Left cardiac atrium (tissue), 4 donors: ENCODE results near the gene HENMT1. TPM values are rescaled to one million over a fixed set of nuclear protein-coding genes. Genes with fewer than 3 reads are reported as not detected.
"Not testable (repeated sequence)": the region's sequence is repeated elsewhere in the genome, so short reads cannot be mapped to it uniquely, and the experiment has no call there.

ENCODE experiments used
- ATAC-seq, 2 donors: fragments of 200-7000 bp; cut with Tn5 transposase; one replicate each; pipeline ENCODE4 v1.9.1; 2020; ENCODE audit warnings: mild to moderate bottlenecking in 2 of 2, moderate library complexity in 2 of 2
- DNase-seq: peaks from one replicate; pipeline ENCODE4 v3.0.0-alpha.2; 2020
- intact Hi-C, 2 donors: fragments of 100-400 bp; cut with DNase I; formaldehyde crosslinking; loops; one replicate each; pipeline versions ENCODE4 v1.14.1 to v1.15.1; 2022 to 2023
- long read RNA-seq: library from polyadenylated mRNA; unstranded; transcript quantifications from one replicate; pipeline ENCODE4 v2.0.0, GENCODE V29; 2021
- total RNA-seq, 2 donors: library from RNA; stranded (reverse); fragmentation: NEBNext Ultra II Directional; extraction: Animal tissue kit (Norgen Biotek cat#: 25700); gene quantifications; one replicate each; pipeline ENCODE4 v1.2.1, GENCODE V29; 2021
- donor health status: DM: no; HTN: yes; CAD: no.
- donor health status: DM: no; HTN: yes; CAD: no; lungs with severe emphysema.
- donor health status: DM: yes; HTN: yes; CAD: no.
- donor health status: Dilated cardiomyopathy.

The HENMT1 gene
- total RNA-seq: 1 to 10 TPM; 2.0 to 3.3 TPM
- long read RNA-seq, partial matches to known transcripts: 0 of 3 reads
- long read RNA-seq, other reads (novel, unspliced or antisense): 0 of 3 reads

DNA sequence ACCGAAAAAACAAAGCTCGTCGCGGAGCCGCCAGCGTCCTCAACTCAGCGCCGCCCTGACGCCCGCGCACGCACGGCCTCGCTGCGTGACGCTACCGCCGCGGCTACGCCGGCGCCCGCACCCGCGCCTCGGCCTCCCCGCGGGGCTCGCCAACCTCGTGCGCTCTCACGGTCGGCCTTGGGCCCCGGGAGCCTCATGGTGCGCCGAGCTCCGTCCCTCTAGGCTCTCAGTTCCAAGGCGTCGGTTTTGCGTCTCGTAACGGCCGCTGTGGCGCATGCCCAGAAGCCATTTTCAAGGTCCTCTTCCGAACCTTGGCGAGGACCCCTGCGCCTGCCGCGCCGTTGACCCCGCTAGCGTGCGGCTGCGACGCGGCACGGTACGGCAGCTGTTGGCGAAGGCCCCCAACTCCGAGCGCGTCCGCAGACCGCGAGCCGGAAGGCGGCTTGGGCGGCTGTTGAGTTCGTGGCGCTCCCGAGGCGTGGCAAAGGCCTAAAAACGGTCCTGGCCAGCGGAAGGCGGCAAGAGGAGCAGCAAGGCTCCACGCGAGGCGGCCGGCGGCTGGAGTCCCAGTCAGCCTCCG, at the start of gene HENMT1:
Gene HENMT1, minus strand, starts transcription at position 64 of the 580 bp plus-strand sequence. CDS start 1,209 bp downstream, outside the sequence.
- DNase-seq: peak; percentile 78
- intact Hi-C loops: no loop called here
- peak; percentile 85 to 93 for ATAC-seq

DNA sequence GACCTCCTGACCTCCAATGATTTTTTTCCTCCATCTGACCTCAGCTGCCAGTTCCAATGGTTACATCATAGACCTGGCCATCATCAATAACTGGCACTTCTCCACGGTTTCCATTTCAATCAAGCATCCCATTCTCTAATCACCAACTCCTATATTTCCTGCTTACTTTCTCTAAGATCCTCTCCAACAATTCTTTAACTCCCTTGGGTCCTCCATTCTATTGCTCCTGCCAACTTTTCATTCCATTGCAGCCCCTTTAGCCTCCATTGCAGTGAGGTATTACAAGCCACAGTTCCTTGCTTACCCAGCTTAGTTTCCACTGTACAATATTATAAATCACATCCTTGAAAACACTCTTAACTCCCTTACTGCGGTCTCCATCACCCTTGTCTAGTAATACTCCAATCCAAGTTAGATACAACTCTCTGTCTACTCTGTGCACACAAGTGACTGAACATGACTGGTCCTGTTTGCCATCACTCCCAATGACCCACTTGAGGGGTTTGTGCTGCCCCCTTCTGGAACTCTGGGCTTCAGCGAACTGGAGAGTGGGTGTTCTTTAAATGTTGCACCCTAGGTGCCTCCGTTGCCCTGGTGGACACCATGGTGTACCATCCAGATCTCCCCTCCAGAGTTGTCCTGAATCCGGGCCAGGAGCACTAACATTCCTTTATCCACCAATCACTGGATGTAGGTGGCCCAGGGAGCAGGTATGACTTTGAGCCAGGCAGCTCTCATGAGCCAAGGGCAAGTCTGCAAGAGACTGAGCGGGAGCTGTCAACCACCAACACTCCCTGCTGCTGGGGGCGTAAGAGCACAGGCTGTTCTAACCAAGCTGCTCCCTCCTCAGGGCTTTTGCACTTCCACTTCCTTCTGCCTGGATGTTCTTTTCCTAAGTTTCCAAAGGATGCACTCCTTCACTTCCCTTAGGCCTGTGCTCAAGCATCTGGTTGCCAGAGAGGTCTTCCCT, 48.1 kb upstream of the HENMT1 start:
- intact Hi-C loops: no loop called here
- DNase-seq (no peak), ATAC-seq (peak in 1 of 2 donors; percentile 19)

DNA sequence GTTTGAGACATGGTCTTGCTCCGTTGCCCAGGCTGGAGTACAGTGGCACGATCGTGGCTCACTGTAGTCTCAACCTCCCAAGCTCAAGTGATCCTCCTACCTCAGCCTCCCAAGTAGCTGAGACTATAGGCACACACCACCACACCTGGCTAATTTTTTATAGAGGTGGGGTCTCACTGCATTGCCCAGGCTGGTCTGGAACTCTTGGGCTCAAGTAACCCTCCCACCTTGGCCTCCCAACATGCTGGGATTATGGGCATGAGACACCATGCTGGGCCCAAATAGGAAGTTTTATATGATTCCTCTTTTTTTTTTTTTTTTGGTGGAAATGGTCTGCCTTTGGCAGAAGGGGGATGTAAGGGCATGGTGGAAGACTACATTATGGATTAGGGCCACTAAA, 45.8 kb upstream of the HENMT1 start:
- DNase-seq (no peak), ATAC-seq (no peak)
- intact Hi-C loops: no loop called here

DNA sequence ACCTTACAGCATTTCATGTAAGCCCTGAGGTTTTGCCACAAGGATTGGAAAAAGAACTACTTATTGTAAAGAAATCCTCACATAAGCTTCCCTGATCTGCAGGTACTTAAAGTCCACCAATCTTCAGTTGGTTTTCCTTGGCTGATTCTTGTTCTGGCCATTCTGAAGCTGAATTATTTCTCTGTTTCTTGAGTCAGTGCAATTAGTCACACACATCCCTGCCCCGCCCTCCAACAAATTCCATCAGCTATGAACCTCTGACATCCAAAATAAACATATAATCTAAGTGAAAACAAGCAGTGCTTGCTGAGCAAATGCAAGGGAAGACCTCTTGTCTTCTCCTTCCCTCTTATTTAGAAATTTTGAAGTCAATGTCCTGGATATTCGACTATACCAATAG, 43.6 kb upstream of the HENMT1 start:
- ATAC-seq: peak in 1 of 2 donors; percentile 85
- intact Hi-C loops: no loop called here
- peak; percentile 58 for DNase-seq

DNA sequence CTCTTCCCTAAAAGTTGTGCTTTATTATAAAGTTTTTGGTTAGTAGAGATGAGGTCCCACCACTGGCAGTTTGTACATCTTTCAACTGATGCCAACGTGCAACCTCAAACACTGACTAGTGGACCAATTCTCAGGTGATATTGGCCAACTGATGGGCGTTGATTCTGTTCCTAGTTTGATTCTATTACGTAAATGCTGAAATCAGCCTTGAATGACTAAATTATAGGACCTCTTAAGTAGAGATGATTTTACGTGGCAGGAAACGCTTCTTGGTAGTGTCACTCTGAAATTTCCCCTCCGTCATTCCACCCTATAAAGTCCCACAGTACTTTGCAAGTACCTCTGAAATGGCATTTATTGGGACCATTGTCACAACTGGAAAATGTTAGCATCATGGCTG, 43.0 kb upstream of the HENMT1 start:
- ATAC-seq (no peak), DNase-seq (no peak)
- intact Hi-C loops: no loop called here

DNA sequence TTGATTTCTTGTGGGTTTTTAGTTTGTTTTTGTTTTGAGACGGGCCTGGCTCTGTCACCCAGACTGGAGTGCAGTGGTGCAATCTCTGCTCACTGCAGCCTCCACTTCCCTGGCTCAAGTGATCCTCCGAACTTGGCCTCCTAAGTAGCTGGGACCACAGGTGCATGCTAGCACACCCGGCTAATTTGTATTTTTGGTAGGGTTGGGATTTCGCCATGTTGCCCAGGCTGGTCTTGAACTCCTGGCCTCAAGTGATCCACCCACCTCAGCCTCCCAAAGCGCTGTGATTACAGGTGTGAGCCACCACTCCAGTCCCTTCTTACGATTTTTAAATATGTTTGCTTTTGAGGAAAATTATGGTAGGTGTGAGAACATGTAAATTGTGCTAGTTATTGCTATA, 41.2 kb upstream of the HENMT1 start:
- DNase-seq, ATAC-seq, intact Hi-C loops: not testable (repeated sequence)

DNA sequence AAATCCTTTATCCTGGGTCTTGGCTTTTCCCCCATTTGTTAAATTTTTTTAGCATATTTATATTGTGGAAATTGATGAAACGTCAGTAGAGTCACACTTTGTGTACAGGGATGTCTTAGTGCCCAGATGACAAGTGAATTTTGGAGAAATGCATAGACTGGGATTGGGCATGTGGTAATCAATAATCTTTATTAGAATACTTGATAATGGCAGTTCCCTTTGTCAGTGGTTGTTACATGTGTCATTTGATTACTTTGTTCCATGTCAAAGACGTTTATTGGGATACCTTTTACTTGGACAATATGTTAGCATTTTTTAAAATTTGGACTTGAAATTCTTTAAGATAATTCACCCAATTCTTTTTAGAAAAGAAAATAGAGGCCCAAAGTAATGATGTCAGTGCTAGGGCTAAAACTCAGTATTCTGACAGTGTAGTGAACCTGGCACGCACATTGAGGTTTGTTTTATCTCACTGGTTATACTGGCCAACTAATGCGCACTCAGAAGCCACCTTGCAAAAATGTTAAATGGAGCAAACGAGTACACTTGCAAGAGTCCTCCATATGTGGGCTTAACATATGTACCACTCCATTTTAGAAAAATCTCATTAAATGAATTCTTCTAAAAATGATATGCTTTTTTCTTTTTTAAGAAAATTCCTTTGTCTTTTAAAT, 40.4 kb upstream of the HENMT1 start:
- no peak for ATAC-seq
- intact Hi-C loops: no loop called here
- no peak for DNase-seq

DNA sequence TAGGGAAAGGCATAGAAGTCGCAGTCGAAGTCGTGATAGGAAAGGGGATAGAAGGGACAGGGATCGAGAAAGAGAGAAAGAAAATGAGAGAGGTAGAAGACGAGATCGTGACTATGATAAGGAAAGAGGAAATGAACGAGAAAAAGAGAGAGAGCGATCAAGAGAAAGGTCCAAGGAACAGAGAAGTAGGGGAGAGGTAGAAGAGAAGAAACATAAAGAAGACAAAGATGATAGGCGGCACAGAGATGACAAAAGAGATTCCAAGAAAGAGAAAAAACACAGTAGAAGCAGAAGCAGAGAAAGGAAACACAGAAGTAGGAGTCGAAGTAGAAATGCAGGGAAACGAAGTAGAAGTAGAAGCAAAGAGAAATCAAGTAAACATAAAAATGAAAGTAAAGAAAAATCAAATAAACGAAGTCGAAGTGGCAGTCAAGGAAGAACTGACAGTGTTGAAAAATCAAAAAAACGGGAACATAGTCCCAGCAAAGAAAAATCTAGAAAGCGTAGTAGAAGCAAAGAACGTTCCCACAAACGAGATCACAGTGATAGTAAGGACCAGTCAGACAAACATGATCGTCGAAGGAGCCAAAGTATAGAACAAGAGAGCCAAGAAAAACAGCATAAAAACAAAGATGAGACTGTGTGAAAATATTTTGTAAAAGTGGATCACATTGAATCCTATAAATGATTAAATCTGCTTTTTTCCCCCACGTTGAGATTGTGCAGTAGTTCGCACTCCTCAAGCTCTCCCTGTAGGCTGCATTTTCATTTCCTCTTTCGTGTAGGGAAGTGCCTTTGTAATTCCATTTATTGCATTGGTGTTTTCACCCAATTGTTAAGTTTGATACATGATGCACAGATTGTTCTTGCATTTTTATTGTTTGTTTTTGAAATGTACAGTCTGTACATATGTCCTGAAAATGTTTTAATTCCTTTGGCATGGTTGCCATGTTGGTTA, 38.8 kb upstream of the HENMT1 start:
- intact Hi-C loops: no loop called here
- no peak for ATAC-seq
- DNase-seq: no peak

DNA sequence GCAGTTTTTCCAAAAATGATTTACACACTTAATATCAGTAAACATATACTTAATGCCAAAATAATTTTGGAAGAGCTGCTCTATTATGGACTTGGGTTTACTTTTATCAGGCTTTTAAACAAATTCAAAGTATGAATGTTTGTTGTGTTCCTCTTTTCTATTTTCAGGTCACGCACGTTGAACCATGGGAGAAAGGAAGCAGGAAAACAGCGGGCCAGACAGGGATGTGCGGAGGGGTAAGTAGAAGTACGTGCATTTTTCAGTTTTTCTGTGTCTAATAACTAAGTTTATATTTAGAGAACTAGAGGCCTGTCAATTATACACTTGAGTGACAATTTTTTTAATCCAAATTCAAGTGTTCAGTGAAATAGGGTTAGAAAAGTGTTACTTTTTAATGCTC, 34.6 kb upstream of the HENMT1 start:
- ATAC-seq: no peak
- no peak for DNase-seq
- intact Hi-C loops: no loop called here

DNA sequence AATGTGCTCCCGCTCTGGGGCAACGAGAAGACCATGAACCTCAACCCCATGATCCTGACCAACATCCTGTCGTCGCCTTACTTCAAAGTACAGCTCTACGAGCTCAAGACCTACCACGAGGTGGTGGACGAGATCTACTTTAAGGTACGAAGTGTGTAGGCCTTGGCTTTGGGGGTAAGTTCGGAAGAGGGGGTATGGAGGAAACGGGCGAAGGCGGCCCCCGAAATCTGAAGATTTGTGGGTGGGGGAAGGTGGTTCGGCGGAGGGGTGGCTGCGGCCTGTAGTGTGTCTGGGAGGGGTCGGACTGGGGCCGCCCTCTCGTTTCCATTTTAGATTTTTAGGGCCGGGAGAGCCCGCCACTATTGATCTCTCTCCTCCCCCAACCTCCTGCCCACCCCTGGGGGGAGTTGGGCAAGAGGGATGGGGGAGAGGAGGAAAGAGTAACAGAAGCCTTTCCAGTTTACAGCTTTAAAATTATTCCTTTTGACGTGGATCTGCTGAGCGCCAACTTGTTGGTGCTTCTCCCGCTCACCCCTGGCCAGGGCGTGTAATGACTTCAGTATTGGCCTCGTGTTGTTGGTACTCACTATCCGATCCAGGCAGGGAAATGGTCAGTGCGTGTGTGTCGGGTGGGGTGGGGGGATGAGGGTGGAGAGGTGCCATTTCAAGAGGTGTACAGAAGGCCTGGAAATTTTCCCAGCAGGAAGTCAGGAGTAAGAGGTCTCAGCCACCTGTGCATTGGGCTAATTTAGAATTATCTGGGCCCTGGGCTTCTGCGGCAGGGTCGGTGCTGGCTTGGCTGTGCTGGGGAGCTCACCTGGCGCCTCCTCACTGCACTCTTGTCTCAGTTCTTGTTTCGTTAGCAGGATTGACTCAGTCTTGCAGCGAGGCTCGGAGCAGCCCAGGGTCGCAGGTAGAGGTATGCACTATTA, 32.1 kb upstream of the HENMT1 start:
- no peak for DNase-seq
- peak; percentile 69 to 77 for ATAC-seq
- intact Hi-C loops: loop anchor here in 1 of 2 donors (5.0 kb wide), 1 partner anchor 54 kb away; the partner anchor contains the start of gene STXBP3

DNA sequence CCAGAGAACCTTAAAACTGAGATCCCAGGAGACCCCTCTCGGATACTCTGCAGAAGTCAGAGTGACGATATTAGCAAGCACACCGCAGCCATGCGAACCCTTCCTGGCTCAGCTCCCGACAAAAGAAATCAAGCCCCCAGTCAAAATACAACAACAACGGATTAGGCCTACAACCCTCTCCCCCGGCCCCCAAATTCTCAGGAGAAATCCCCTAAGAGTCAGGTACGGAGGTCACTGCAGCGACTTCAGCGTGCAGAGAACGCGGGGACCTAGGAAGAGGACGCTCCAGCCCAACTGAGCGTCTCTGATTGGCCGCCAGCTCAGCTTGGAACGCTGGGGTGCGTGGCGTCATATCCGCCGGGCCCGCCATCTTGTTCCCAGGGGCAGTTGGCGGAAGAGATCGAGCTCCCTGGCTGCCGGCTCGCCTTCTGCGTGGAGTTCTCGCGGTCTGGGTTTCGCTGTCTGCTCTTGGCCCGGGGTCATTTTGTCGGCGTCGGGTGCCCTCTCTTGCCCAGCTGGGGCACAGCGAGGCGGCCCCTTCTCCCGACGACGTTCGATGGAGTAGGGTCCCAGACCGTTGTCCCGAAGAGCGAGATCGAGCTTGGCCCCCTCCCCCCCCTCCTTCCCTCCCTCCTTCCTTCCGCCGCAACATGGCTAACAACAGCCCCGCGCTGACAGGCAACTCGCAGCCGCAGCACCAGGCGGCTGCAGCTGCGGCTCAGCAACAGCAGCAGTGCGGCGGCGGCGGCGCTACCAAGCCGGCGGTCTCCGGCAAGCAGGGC, 31.2 kb upstream of the HENMT1 start, which contains the start of gene PRPF38B:
Gene PRPF38B, plus strand, starts transcription at position 369 of the 782 bp plus-strand sequence. Its CDS starts 282 bp downstream, at position 651.
- DNase-seq (peak; percentile 96), ATAC-seq (peak; percentile 99)
- intact Hi-C loops: loop anchor here in 1 of 2 donors (5.0 kb wide), 1 partner anchor 55 kb away; the partner anchor contains the start of gene STXBP3

DNA sequence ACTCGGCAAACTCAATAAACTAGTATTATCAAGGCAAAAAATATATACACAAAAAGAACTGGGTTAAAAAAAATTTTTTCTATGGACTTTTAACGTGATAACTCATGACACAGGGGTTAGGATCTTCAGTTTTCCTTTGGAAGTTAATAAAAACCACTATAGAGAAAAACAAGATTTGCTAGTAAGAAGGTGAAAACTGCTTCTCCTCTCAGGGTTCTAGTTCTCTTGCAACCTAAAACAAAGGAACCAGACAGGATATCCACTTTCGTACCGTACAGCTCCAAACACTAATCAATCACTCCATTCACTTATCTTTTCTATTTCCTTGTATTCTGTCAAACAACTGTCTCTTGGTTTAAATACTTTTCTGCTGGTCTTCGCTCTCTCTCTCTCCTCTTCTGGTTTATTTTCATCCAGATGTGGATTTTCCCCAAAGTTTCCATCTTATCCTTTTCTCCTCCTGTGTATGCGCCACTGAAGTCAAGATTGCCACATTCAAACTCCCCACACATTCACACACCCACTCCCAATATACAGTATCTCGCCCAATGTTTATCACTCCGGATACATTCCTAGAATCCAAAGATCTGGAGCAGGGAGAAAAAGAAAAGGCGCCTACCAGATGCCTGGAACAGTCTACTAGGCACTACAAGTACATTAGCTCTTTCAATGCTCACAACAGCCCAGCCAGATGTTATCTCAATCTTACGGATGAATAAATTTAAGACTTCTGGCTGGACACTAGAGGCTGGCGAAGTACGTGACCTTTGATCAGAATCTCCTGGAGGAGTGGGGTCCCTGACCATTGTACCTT, 30.4 kb upstream of the HENMT1 start:
- intact Hi-C loops: loop anchor here in 1 of 2 donors (5.0 kb wide), 1 partner anchor 56 kb away; the partner anchor contains the start of gene STXBP3
- ATAC-seq: peak in 1 of 2 donors; percentile 2
- DNase-seq: no peak

DNA sequence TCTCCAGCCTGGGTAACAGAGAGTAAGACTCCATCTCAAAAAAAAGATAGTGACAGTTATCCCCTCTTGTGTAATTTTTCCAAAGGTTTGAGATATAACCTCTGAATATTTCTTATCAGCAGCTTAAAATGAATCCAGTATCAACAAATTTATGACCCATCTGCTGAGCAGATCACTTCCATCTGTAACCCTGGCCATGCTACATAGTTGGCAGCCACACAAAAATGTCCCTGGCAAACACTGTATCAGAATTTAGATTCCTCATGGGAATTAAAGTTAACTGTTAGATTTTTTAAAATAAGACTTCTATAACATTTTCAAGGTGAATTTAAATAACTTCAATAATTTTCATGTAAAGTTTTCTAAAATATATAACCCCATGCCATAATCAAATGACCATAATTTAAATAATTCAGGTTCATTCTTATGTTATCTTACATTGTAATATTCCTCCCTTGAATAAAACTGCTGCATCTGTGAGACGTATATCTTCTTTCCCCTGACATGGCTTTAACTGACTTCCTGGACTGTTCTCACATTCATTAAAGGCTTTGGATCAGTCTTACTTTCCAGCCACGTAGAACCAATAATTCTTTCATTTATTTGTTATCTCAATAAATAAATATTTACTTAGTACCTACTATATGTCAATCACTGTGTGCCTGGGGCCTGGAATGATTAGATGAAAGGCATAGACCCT, 25.9 kb upstream of the HENMT1 start:
- DNase-seq (no peak), ATAC-seq (no peak)
- intact Hi-C loops: no loop called here

DNA sequence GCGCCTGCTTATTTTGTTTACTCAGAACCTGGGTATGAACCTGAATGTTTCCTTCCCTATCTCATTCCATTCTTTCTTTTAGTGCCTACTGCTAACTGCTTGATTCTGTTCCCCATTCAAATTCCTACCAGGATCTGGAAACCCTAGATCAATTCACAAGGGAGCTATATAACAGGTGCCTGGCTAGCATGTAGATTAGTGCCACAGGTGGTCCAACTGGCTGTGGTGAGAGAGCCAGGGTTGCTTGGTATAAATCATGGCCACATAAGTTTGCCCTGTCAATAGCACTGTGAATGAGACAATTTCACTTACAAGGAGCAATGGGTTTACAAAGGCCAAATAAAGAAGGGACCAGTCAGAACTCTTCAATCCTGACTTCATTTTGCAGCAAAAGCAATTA, 24.6 kb upstream of the HENMT1 start:
- intact Hi-C loops: no loop called here
- ATAC-seq (no peak), DNase-seq (no peak)

DNA sequence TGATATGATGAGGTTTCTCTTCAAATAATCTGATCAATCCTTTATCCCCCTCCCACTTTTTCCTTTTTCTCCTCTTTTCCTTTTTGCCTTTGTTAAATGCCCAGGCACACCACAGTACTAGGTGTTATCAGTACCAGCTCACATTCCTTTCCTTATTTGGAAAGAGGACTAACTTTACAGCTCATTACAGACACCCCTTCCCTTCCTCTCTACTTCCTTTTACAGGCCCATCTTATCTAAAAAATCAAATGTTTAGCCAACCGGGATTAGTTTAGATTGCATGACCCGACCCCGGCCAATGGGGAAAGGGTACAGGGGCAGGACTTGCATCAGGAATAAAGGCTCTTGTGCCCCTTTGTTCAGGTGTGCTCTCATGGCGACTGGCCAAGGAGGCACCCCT, 20.8 kb upstream of the HENMT1 start:
- ATAC-seq, DNase-seq, intact Hi-C loops: not testable (repeated sequence)
